HG03039 (cell line): ENCODE results near the gene KREMEN1.

Source experiments
- ATAC-seq: cut with Tn5 transposase; IDR thresholded peaks from one replicate; pipeline ENCODE4 v1.9.1; 2021; ENCODE audit warnings: mild to moderate bottlenecking, moderate library complexity; ENCODE audit not compliant: unreplicated experiment

Gene KREMEN1

DNA sequence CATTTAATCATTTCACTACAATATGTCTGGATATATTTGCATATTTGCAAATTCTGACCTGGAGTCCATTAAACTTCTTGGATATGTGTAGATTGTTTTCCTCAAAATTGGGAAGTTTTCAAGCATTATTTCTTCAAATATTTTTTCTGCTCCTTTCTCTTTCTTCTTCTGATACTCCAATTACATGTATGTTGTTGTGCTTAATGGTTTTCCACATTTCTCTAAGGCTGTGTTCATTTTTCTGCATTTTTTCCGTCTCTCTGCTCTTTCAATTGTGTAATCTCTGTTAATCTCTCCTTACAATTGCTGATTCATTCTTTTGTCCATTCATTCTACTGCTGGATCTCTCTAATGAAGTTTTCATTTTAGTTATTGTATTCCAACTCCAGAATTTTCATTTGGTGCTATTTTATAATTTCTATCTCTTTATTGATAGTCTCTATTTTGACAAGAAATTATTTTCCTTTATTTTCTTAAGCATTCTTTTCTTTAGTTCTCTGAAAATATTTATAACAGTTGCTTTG is 102.5 kb downstream of the KREMEN1 start:
- ATAC-seq: no peak

- ATAC-seq: no peak
Observed at GRCh38 chr22:29183971-29184848, 111.4 kb downstream of the KREMEN1 start.

DNA sequence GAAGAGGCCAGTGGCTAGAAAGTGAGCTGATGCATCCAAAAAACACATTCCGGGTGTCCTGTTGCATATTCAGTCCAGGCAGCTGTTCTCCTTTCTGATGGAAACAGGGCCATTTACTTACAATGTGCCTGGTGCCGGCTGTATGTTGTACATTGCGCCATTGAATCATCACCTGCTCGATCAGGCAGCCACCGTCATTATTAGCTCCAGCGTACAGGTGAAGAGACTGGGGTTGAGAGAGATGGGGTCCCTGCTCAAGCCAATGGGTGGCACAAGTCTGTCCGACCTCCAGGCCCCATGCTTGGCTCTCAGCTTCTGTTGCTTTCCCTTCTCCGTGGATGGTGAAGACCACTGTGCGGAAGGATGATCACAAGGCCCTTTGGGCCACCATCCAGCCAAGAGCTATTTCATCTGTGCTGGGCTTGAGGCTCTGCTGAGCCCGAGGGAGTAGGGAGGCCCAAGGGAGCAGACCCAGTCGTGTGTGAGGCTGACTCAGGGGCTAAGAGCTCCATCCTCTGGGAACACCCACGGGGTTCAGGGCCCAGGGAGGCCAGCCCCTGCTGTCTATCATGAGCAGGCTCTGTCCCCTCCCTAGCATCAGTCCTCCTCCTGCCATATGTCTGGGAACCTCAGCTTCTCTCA is 112.1 kb downstream of the KREMEN1 start:
- ATAC-seq: no peak

- ATAC-seq: no peak
Observed at GRCh38 chr22:29186302-29186701, 113.5 kb downstream of the KREMEN1 start.

- ATAC-seq: no peak
Observed at GRCh38 chr22:29187831-29188230, 115.0 kb downstream of the KREMEN1 start.

DNA sequence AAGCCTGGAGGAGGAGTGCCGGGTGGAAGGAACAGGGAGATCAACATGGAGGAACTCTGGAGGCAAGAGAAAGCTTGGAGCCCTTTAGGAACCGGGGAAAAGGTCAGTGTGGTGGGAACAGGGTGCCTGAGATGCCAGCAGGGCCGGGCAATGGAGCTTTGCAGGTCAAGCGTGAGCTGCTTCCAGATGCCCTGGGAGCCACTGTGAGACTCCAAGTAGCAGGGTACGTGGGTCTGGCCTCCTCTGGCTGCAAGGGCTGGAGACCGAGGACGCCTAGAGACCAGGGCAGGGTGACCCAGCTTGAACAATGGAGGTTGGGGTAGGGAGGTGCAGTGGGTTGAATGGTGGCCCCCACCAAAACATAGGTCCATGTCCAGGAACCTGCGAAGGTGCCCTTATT is 117.2 kb downstream of the KREMEN1 start:
- no peak for ATAC-seq

DNA sequence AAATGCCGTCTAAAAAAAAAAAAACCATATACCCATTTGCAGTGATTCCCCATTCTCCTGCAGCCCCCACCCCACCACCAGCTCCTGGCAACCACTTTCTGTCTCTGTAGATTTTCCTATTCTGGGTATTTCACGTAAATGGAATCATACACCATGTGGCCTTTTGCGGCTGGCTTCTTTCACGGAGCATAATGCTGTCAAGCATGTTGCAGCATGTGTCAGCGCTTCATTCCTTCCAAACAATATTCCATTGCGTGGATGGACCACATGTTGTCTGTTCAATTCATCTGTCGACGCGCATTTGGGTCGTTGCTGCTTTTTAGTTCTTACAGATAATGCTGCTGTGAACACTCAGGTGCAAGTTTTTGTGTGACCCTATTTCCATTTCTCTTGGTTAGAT is 118.1 kb downstream of the KREMEN1 start:
- ATAC-seq: no peak

- ATAC-seq: no peak
Observed at GRCh38 chr22:29193021-29193420, 120.2 kb downstream of the KREMEN1 start.

GRCh38 chr22:29194184-29194583 is 121.3 kb downstream of the KREMEN1 start:
- ATAC-seq: no peak

DNA sequence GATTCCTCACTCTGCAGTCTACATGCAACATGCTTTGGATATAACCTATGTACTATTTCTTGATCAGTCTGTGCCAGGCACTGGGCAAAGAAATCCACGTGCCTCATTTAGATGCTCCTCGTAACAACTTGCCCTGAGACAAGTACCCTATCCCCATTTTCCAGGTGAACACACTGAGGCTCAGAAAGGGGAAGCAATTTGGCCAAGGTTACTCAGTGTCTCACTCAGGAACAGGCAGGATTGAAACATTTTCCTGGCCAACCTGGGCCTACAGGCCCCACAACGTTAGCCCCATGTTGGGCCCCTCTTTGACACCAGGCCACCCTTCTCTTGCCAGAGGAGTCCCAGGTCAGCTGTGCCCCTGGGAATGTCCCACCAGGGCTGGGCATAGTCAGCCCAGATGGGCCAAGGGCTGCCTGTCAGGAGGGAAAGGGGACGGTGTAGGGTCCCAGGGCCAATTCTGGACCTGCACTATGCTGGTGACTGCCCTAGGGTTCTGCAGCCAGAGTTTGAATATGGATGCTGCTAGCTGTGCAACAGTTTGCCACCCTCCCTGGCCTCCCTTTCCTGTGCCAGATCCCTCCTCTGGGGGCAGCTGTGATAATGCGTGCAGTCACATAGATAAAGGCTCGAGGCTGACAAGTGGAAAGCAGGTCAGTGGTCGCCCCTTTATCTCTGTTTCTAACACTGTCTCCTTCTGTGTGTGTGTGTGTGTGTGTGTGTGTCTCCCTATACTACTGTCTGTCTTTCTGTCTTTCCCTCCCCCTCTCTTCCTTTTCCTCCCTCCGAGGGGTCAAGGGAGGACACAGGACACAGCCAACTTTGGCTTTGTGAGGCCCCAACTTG is 122.5 kb downstream of the KREMEN1 start:
- ATAC-seq: no peak

GRCh38 chr22:29195964-29196666 is 123.3 kb downstream of the KREMEN1 start:
- ATAC-seq: no peak

DNA sequence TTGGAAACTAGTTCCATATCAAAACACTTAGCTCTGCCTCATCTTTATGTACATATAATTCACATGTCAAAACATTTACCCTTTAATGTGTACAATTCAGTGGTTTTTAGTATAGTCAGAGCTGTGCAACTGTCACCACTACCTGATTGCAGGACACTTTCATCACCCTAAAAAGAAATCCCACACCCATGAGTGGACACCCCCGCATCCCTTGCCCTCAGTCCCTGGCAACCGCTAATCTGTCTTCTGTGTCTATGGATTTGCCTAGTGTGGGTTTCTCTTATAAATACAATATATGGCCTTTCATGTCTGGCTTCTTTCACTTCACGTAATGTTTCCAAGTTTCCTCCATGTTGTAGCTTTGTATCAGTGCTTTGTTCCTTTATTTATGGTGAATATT is 124.3 kb downstream of the KREMEN1 start:
- ATAC-seq: no peak

DNA sequence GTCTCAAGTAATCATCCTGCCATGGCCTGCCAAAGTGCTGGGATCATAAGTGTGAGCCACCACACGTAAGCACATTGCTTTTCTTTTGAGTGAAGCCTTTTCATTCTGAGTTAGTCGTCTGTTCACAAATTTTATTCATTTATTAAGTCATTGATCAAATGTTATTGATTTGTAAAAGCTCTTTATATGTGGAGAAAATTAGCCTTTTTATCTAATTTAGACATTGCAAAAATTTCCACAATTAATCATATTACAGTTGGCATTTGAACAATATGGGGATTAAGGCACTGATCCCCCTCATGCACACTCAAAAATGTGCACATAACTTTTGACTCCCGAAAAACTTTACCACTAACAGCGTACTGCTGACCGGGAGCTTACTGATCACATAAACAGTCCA is 125.4 kb downstream of the KREMEN1 start:
- ATAC-seq: no peak

DNA sequence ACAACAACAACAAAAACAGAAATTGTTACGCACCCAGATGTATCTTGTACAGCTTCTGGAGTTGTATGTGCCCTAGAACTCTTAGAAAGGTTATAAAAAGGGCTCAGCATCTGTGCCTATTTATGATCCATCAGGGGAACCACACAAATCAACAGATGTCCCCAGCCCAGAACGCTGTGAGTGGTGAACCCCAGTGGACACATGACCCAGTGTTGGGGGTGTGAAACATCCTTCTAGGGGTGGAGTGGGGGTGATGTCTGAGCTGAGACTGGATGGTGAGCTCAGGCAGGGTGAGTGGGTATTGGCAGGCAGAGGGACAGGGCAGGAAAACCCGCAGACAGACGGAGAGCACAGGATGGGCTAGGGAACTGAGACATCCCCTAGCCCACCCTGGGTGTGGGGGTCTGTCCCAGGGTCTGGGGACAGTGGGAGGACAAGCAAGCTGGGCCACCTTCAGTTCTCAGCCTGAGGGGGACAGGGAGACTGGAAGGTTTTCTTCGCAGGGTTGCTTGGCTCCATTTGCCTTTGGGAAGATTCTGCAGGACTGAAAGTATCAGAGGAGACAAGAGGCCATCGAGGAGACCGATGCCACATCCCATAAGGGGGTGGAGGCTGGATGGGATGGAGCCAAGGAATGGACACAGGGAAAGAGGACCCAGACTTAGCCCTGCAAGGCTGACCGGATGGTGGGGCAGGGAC is 127.0 kb downstream of the KREMEN1 start:
- ATAC-seq: no peak

DNA sequence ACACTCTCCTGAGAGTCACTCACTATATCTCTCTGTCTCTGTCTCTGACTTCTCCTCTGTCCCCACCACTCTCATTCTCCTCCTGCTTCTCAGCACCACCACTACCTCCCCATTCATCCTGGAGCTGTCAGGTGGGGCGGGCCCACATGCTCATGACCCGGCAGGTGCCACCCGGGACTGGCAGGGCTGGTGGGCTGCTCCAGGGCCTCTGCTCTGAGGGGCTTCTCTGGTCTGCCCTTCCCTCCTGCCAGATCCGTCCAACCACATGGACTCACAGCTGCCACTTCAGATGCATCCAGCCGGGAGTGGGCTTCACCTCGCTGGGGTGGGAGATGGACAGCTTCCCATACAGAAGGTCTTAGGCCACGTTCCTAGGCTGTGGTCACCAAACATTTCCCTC is 128.1 kb downstream of the KREMEN1 start:
- no peak for ATAC-seq

GRCh38 chr22:29201782-29202181 is 128.9 kb downstream of the KREMEN1 start:
- no peak for ATAC-seq

- ATAC-seq: peak; percentile 49
Observed at GRCh38 chr22:29202212-29203192, 129.7 kb downstream of the KREMEN1 start.

DNA sequence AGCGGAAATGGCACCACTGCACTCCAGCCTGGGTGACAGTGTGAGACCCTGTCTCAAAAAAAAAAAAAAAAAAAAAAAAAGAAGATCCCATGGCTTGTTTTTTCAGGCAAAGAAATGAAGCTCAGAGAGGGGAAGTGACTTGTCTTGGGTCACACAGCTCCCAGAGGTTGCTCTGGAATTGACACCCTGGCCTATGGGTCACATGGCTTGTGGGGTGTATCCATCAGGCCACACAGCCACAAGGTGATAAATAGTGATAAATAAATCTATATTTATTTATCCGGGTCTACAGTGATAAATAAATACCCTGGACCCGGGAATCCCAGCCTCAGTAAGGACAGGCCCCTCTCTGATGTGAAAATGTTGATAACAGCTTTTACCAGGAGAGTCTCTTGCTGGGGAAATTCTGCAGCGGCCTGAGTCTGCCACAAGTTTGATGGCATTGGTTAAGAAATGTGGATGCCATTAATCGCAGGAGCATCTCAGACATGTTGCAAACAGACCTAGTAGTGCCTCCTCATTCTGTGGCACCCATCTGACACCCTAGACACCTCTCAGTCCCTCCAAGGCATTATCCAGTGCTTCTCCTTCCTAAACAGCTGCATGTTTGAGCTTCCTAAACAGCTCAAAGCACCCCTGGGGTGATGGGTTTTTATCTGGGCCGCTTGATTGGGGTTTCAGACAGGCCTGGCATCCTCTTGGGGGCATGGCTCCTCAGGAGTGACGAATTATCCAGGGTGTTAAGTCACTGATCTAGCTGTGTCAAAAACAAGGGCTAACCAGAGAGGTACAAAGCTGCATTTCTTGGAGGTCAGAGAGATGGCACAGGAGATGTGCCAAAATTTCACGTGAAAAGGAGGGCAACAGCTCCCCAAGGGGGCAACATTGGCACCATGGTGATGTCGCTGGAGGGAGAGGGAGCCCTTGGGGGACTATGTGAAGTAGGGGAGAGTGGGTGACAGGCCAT is 130.9 kb downstream of the KREMEN1 start:
- no peak for ATAC-seq
